ENCODE measurements around the gene LTBP1. TPM values are rescaled to one million over a fixed set of nuclear protein-coding genes. Genes with fewer than 3 reads are reported as not detected.

The LTBP1 gene
- total RNA-seq, 1 experiment from 2014 or later: 28.5 TPM

DNA sequence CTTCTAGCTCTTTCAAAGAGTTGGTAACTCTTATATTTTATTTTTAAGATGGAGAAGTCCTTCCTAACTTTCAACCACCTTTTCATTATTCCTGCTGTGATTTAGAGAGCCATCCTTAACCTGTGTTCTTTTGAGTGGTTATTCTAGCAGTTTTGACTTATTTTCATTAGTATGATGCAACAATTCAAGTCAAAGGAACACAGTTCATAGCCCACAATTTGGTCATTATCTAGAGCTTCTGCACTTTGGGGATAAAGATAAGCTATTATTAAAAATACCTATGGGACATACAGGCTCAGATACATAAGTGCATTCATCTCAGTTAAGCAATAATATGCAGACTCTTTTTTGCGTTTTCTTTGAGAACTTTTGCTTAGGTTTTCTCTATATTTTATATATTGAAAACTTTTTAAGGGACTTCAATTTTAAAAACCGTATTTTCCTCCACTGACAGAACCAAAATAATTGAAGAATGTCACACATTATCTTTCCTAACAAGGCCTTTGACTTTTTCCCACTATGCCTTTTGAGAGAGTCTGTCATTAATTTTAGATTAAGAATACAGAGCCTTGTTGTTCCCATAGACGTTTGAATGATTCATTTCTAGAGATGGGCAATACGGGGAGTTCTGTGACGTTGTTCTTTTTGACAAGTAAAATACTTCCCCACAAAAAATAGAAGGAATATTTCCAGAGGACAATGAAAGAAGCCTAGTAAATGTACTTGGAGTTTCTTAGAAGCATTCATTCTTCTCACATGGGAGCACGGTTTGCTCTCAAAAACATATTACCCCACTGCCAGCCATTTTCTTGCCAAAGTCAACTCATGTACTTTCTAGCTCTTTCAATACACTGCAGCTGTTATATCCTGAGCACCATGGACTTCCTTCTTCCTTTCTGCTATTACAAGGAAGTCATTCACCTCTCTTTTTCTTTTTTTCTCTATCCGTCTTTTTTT is 486.8 kb downstream of the LTBP1 start:
- H4K8ac ChIP-seq (replicated peaks; ENCODE audit: insufficient read length, low read depth, low read length): no peak overlapping the region
- peaks cover 0 to 3% of the 10 kb centered on the region in 2 experiments; a peak in 1 of 5 replicates for H3K9me3 Mint-ChIP-seq
- H3K9me3 ChIP-seq (ENCODE audit: control insufficient read depth, low read depth, low read length): no peaks in the 10 kb centered on the region
- H3K27ac Mint-ChIP-seq: no peak overlapping the region; a peak in 1 of 7 replicates
- H3K4ac ChIP-seq (ENCODE audit: low read depth, low read length): no peak overlapping the region
- no peaks in the 10 kb centered on the region for H3K27me3 ChIP-seq (ENCODE audit: insufficient read depth, low read length)
- no peak for DNase-seq
- no peak overlapping the region for H3K56ac ChIP-seq (ENCODE audit: insufficient read length, low read depth, low read length)
- 100% methylated on average over 1 of the region's 7 CpGs for WGBS (ENCODE audit: extremely low coverage, insufficient read length, low lambda C conversion rate)
- peaks cover 0 to 4% (median 0%) of the 10 kb centered on the region in 3 experiments; a peak in 1 of 7 replicates for H3K36me3 Mint-ChIP-seq (ENCODE audit: insufficient read depth in 1 of 3, low read depth in 3 of 3)
- TF ChIP-seq, protein P1, sequence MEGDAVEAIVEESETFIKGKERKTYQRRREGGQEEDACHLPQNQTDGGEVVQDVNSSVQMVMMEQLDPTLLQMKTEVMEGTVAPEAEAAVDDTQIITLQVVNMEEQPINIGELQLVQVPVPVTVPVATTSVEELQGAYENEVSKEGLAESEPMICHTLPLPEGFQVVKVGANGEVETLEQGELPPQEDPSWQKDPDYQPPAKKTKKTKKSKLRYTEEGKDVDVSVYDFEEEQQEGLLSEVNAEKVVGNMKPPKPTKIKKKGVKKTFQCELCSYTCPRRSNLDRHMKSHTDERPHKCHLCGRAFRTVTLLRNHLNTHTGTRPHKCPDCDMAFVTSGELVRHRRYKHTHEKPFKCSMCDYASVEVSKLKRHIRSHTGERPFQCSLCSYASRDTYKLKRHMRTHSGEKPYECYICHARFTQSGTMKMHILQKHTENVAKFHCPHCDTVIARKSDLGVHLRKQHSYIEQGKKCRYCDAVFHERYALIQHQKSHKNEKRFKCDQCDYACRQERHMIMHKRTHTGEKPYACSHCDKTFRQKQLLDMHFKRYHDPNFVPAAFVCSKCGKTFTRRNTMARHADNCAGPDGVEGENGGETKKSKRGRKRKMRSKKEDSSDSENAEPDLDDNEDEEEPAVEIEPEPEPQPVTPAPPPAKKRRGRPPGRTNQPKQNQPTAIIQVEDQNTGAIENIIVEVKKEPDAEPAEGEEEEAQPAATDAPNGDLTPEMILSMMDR (conservative IDR thresholded peaks at IDR 0.05): no peak
- H2BK5ac ChIP-seq (ENCODE audit: insufficient read length, low read length): no peak overlapping the region
- H3T11ph ChIP-seq (ENCODE audit: low read length): no peak overlapping the region
- H2BK15ac ChIP-seq (ENCODE audit: low read depth, low read length): no peak overlapping the region
- no peaks in the 10 kb centered on the region for H3K79me2 ChIP-seq (ENCODE audit: insufficient read depth, low read length)
- no peak overlapping the region for H4K91ac ChIP-seq (ENCODE audit: insufficient read length, low read depth, low read length)
- H3K14ac ChIP-seq (ENCODE audit: insufficient read depth, low read length): no peak overlapping the region
- H3K23ac ChIP-seq (ENCODE audit: insufficient read length, low read depth, low read length): no peak overlapping the region
- H4K5ac ChIP-seq (ENCODE audit: insufficient read length, low read depth, low read length): no peak overlapping the region
- no peaks in the 10 kb centered on the region for H3K27me3 Mint-ChIP-seq (ENCODE audit: low read depth)
- no peaks in the 10 kb centered on the region for H3K4me1 ChIP-seq (ENCODE audit: insufficient read depth, low read length)
- no peak overlapping the region for H3K4me3 Mint-ChIP-seq
- H2BK120ac ChIP-seq (ENCODE audit: low read depth, low read length, poor library complexity, severe bottlenecking): no peak overlapping the region
- no peak overlapping the region for H2AK5ac ChIP-seq (ENCODE audit: insufficient read length, low read length)
- no peak overlapping the region for H2BK20ac ChIP-seq (ENCODE audit: low read depth, low read length, poor library complexity, severe bottlenecking)
- no peak overlapping the region for H2BK12ac ChIP-seq (ENCODE audit: insufficient read length, low read depth, low read length)
- no peak overlapping the region for H3K18ac ChIP-seq (ENCODE audit: insufficient read length, low read depth, low read length)
- H3K4me2 ChIP-seq (ENCODE audit: insufficient read depth, insufficient read length, low read length): no peak overlapping the region
- H4K20me1 ChIP-seq (ENCODE audit: control insufficient read depth, insufficient read depth, insufficient read length): no peaks in the 10 kb centered on the region
- H3K9ac ChIP-seq (ENCODE audit: extremely low read depth, insufficient read length, low read length): no peak overlapping the region
- H3K4me1 Mint-ChIP-seq: peaks cover 3% of the 10 kb centered on the region in 2 experiments; a peak in 2 of 4 replicates
- H3K79me1 ChIP-seq (ENCODE audit: insufficient read depth, low read depth, low read length, poor library complexity, severe bottlenecking): no peaks in the 10 kb centered on the region
- no peak overlapping the region for H3K27ac ChIP-seq (ENCODE audit: insufficient read length, low read depth, low read length)
- no peaks in the 10 kb centered on the region for H3K23me2 ChIP-seq (ENCODE audit: insufficient read length, low read depth, low read length, poor library complexity, severe bottlenecking)
- no peak overlapping the region for H2AFZ ChIP-seq (ENCODE audit: low read length)
